Measurements from ENCODE around the gene ATP2B2.

GRCh38 chr3:10284496-10284895, 220.9 kb downstream of the ATP2B2 start:
- TF ChIP-seq OSR1 (CRISPR knock-in tag; IDR thresholded peaks at IDR 0.05) (no peak), CSDC2 (CRISPR knock-in tag; IDR thresholded peaks at IDR 0.05) (no peak), ZNF8 (CRISPR knock-in tag; IDR thresholded peaks at IDR 0.05) (no peak), ZC3H10 (CRISPR knock-in tag; IDR thresholded peaks at IDR 0.05) (no peak), ARNTL (CRISPR knock-in tag; IDR thresholded peaks at IDR 0.05; ENCODE audit: borderline replicate concordance, low read depth) (no peak), RARB (CRISPR knock-in tag; IDR thresholded peaks at IDR 0.05) (no peak), GLIS3 (CRISPR knock-in tag; IDR thresholded peaks at IDR 0.05) (no peak), TSHZ2 (CRISPR knock-in tag; IDR thresholded peaks at IDR 0.05) (no peak), ZNF565 (CRISPR knock-in tag; conservative IDR thresholded peaks at IDR 0.05; ENCODE audit: low read depth) (no peak), TCF4 (CRISPR knock-in tag; IDR thresholded peaks at IDR 0.05; ENCODE audit: borderline replicate concordance) (no peak), ESRRG (CRISPR knock-in tag; IDR thresholded peaks at IDR 0.05) (no peak), TOX (CRISPR knock-in tag; IDR thresholded peaks at IDR 0.05; ENCODE audit: borderline replicate concordance) (no peak)
- TF ChIP-seq, protein P1, sequence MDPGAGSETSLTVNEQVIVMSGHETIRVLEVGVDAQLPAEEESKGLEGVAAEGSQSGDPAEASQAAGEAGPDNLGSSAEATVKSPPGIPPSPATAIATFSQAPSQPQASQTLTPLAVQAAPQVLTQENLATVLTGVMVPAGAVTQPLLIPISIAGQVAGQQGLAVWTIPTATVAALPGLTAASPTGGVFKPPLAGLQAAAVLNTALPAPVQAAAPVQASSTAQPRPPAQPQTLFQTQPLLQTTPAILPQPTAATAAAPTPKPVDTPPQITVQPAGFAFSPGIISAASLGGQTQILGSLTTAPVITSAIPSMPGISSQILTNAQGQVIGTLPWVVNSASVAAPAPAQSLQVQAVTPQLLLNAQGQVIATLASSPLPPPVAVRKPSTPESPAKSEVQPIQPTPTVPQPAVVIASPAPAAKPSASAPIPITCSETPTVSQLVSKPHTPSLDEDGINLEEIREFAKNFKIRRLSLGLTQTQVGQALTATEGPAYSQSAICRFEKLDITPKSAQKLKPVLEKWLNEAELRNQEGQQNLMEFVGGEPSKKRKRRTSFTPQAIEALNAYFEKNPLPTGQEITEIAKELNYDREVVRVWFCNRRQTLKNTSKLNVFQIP (CRISPR knock-in tag; IDR thresholded peaks at IDR 0.05; ENCODE audit: borderline replicate concordance, low read depth) = no peak
- TF ChIP-seq, protein P2, sequence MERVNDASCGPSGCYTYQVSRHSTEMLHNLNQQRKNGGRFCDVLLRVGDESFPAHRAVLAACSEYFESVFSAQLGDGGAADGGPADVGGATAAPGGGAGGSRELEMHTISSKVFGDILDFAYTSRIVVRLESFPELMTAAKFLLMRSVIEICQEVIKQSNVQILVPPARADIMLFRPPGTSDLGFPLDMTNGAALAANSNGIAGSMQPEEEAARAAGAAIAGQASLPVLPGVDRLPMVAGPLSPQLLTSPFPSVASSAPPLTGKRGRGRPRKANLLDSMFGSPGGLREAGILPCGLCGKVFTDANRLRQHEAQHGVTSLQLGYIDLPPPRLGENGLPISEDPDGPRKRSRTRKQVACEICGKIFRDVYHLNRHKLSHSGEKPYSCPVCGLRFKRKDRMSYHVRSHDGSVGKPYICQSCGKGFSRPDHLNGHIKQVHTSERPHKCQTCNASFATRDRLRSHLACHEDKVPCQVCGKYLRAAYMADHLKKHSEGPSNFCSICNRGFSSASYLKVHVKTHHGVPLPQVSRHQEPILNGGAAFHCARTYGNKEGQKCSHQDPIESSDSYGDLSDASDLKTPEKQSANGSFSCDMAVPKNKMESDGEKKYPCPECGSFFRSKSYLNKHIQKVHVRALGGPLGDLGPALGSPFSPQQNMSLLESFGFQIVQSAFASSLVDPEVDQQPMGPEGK (CRISPR knock-in tag; IDR thresholded peaks at IDR 0.05; ENCODE audit: borderline replicate concordance) = no peak

All from SK-N-SH treated with all-trans-retinoic acid at 6 μM for 48 hours (cell line).